ENCODE data around the gene WDR41. TPM values are rescaled to one million over a fixed set of nuclear protein-coding genes. Genes with fewer than 3 reads are reported as not detected.

WDR41 gene
- total and polyA plus RNA-seq, 12 donors, result 9.8 to 63.0 (median 34.4) TPM

DNA sequence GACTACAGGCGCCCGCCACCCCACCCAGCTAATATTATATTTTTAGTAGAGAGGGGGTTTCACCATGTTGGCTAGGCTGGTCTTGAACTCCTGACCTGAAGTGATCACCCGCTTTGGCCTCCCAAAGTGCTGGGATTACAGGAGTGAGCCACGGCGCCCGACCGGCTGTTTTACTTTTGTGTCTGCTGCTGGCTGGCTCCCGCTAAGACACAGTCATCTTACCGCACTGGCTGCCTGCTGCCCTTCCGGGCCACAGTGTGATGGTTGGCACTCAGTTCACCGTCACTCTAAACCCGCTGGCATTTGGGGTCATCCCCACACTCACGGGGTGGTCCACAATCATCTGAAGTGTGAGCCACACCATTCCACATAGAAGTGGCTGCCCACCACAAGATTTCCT is 93.7 kb downstream of the WDR41 start:
- no peaks in the 10 kb centered on the region for H3K9me3 ChIP-seq (replicated peaks in 1 of 3)
- H3K4me3 ChIP-seq, result no peak overlapping the region
- DNase-seq, result no peak
- no peaks in the 10 kb centered on the region for H3K27me3 ChIP-seq
- intact Hi-C loops (cut with DNase I), result no loop called here
- H3K27ac ChIP-seq, result no peak overlapping the region
- H3K4me1 ChIP-seq (replicated peaks in 1 of 2), result no peaks in the 10 kb centered on the region
- no peaks in the 10 kb centered on the region for H3K36me3 ChIP-seq (replicated peaks in 1 of 2)
- 94 to 99% (median 95%) methylated on average over 12 to 13 of the region's 13 CpGs for WGBS, 4 donors
- no peak for TF ChIP-seq POLR2A (IDR thresholded peaks at IDR 0.05)
- TF ChIP-seq, protein P1, sequence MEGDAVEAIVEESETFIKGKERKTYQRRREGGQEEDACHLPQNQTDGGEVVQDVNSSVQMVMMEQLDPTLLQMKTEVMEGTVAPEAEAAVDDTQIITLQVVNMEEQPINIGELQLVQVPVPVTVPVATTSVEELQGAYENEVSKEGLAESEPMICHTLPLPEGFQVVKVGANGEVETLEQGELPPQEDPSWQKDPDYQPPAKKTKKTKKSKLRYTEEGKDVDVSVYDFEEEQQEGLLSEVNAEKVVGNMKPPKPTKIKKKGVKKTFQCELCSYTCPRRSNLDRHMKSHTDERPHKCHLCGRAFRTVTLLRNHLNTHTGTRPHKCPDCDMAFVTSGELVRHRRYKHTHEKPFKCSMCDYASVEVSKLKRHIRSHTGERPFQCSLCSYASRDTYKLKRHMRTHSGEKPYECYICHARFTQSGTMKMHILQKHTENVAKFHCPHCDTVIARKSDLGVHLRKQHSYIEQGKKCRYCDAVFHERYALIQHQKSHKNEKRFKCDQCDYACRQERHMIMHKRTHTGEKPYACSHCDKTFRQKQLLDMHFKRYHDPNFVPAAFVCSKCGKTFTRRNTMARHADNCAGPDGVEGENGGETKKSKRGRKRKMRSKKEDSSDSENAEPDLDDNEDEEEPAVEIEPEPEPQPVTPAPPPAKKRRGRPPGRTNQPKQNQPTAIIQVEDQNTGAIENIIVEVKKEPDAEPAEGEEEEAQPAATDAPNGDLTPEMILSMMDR (IDR thresholded peaks at IDR 0.05), result no peak

- Histone ChIP-seq H3K27me3 (no peaks in the 10 kb centered on the region), H3K4me1 (replicated peaks in 1 of 2) (no peaks in the 10 kb centered on the region), H3K4me3 (no peak overlapping the region), H3K36me3 (replicated peaks in 1 of 2) (no peaks in the 10 kb centered on the region), H3K27ac (no peak overlapping the region), H3K9me3 (replicated peaks in 1 of 3) (no peaks in the 10 kb centered on the region)
- intact Hi-C loops (cut with DNase I), result no loop called here
- TF ChIP-seq POLR2A (IDR thresholded peaks at IDR 0.05), result no peak
- TF ChIP-seq, protein P1 (IDR thresholded peaks at IDR 0.05), result no peak
- no peak for DNase-seq
- WGBS, 4 donors, result 68 to 89% (median 79%) methylated on average over 5 of the region's 5 CpGs
Observed at GRCh38 chr5:77397686-77398292, 94.3 kb downstream of the WDR41 start.

GRCh38 chr5:77396017-77396416 is 96.1 kb downstream of the WDR41 start:
- Histone ChIP-seq H3K27ac (no peak overlapping the region), H3K4me1 (replicated peaks in 1 of 2) (no peaks in the 10 kb centered on the region), H3K27me3 (no peaks in the 10 kb centered on the region), H3K9me3 (replicated peaks in 1 of 3) (no peaks in the 10 kb centered on the region), H3K36me3 (replicated peaks in 1 of 2) (no peaks in the 10 kb centered on the region), H3K4me3 (no peak overlapping the region)
- DNase-seq, result no peak
- TF ChIP-seq, protein P1 (IDR thresholded peaks at IDR 0.05), result no peak
- WGBS, 4 donors, result 82 to 100% (median 93%) methylated on average over 1 of the region's 1 CpG
- intact Hi-C loops (cut with DNase I), result no loop called here

GRCh38 chr5:77394064-77394715 is 97.9 kb downstream of the WDR41 start:
- intact Hi-C loops (cut with DNase I), result no loop called here
- no peak overlapping the region for H3K27ac ChIP-seq
- no peak overlapping the region for H3K4me3 ChIP-seq
- DNase-seq, result no peak
- H3K27me3 ChIP-seq, result no peaks in the 10 kb centered on the region
- H3K4me1 ChIP-seq (replicated peaks in 1 of 2), result no peaks in the 10 kb centered on the region
- 76 to 87% (median 83%) methylated on average over 3 of the region's 3 CpGs for WGBS, 4 donors
- H3K36me3 ChIP-seq (replicated peaks in 1 of 2), result no peaks in the 10 kb centered on the region
- TF ChIP-seq POLR2A (IDR thresholded peaks at IDR 0.05), result no peak
- TF ChIP-seq, protein P1 (IDR thresholded peaks at IDR 0.05), result no peak
- H3K9me3 ChIP-seq (replicated peaks in 1 of 3), result no peaks in the 10 kb centered on the region
